IPS DF 6.9 (cell line): ENCODE data around the gene SLC25A27.

Source experiments
- DNase-seq: peaks from one replicate; pipeline ENCODE4 v3.0.0-alpha.2; 2013; ENCODE audit warnings: low read depth, low spot score
- H3K27ac ChIP-seq: one replicate; pipeline ENCODE4 v1.5.1; 2013; ENCODE audit warnings: low read length, control low read depth
- H3K27me3 ChIP-seq: 2 replicates; pipeline ENCODE4 v1.6.1; 2013; ENCODE audit warnings: mild to moderate bottlenecking, low read length; ENCODE audit not compliant: control insufficient read depth, insufficient read depth
- H3K36me3 ChIP-seq: 2 replicates; pipeline ENCODE4 v1.6.1; 2013; ENCODE audit warnings: low read length; ENCODE audit not compliant: control insufficient read depth, insufficient read depth
- H3K4me1 ChIP-seq: 2 replicates; pipeline ENCODE4 v1.6.1; 2013; ENCODE audit warnings: low read length; ENCODE audit not compliant: control insufficient read depth, insufficient read depth
- H3K4me3 ChIP-seq: 2 replicates; pipeline ENCODE4 v1.5.1; 2013; ENCODE audit warnings: mild to moderate bottlenecking, low read length
- H3K9me3 ChIP-seq: 2 replicates; pipeline ENCODE4 v1.6.1; 2013; ENCODE audit warnings: low read length, inconsistent platforms; ENCODE audit not compliant: control insufficient read depth, insufficient read depth
- WGBS: extraction: QIAGEN DNeasy Blood & Tissue Kit; methylation state at CpG from one replicate; pipeline ENCODE4 v1.1.7; 2013; ENCODE audit warnings: mixed read lengths, missing lambda C conversion rate; ENCODE audit not compliant: insufficient read length, insufficient coverage; 5-methylcytosine and 5-hydroxymethylcytosine counted together

SLC25A27 gene

DNA sequence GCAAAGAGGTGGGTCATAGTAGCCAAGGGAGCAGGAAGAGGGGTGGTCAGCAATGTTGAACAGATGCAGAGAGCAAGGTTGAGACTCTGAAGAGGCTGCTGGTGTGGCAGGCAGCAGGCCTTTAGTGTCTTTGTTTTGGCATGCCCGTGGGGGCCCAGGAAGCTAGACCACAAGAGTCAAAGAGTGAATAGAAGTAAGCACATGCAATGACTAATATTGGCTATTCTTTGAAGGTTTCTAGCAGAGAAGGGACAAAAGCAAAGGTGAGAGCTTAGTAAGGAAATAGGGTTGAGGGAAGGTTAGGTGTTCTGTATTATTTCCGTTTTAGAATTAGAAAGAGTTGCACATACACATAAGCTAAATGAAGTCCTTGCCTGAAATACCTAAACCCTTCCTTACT, 53.7 kb downstream of the SLC25A27 start:
- WGBS = no CpG with 5 or more reads among the region's 2 CpGs
- Histone ChIP-seq H3K36me3 (no peaks in the 10 kb centered on the region), H3K27ac (no peak overlapping the region), H3K27me3 (no peaks in the 10 kb centered on the region), H3K4me1 (no peaks in the 10 kb centered on the region), H3K9me3 (no peaks in the 10 kb centered on the region), H3K4me3 (no peak overlapping the region)
- DNase-seq = no peak

DNA sequence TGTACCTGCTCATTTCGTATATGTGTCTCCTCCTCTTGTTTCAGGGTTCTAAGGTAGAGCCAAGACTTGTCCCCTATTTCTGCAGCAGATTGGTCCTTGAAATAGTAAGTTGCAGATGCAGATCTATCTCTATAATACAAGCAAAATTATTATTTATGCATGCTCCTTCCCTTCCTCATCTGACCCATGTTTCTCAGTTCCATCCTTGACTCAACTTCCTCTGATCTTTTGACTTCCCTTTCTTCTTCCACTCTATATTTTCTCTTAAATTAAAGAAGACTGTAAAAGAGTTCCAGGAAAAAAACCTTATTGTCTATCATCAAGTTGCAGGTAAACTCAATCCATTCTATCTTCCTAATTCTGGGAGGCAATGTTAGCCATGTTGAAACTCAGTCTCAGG, 58.7 kb downstream of the SLC25A27 start:
- Histone ChIP-seq H3K4me3 (no peak overlapping the region), H3K9me3 (no peaks in the 10 kb centered on the region), H3K27ac (no peak overlapping the region), H3K36me3 (no peaks in the 10 kb centered on the region), H3K4me1 (no peaks in the 10 kb centered on the region), H3K27me3 (no peaks in the 10 kb centered on the region)
- no peak for DNase-seq
- WGBS = no CpG with 5 or more reads among the region's 1 CpG

GRCh38 chr6:46715141-46715540, 62.4 kb downstream of the SLC25A27 start:
- no peaks in the 10 kb centered on the region for H3K9me3 ChIP-seq
- no peak for DNase-seq
- no peak overlapping the region for H3K27ac ChIP-seq
- H3K27me3 ChIP-seq = no peaks in the 10 kb centered on the region
- no peaks in the 10 kb centered on the region for H3K36me3 ChIP-seq
- peaks cover 2% of the 10 kb centered on the region; the same call in 1 of the 2 replicates for H3K4me1 ChIP-seq
- H3K4me3 ChIP-seq = no peak overlapping the region

GRCh38 chr6:46719099-46719498, 66.3 kb downstream of the SLC25A27 start:
- DNase-seq = no peak
- no CpG with 5 or more reads among the region's 1 CpG for WGBS

DNA sequence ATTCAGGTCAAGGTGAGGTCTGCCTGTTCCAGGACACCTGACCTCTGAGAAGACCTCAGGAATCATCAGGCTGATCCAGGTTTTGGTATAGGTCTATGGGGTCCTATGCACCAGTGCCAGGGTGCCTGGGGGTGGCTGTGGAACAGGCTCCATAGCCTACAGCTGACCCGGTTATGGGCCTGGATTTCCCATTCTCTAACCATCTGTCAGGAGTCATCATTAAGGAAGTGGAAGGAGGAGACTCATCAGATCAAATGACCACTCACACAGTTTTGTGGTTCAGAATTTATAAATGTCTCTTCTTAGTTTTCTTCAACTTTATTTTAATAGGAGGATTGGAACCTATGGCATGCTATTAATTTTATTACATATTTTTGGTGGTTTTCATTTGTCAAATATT, 67.6 kb downstream of the SLC25A27 start:
- Histone ChIP-seq H3K9me3 (no peaks in the 10 kb centered on the region), H3K4me1 (peaks cover 2% of the 10 kb centered on the region; the same call in 1 of the 2 replicates), H3K36me3 (no peaks in the 10 kb centered on the region), H3K4me3 (no peak overlapping the region), H3K27me3 (no peaks in the 10 kb centered on the region), H3K27ac (no peak overlapping the region)
- no CpG with 5 or more reads among the region's 1 CpG for WGBS
- DNase-seq = no peak

More at GRCh38 chr6:46719099-46719498, 66.3 kb downstream of the SLC25A27 start:
- Histone ChIP-seq H3K36me3 (no peaks in the 10 kb centered on the region), H3K27me3 (no peaks in the 10 kb centered on the region), H3K4me1 (peaks cover 2% of the 10 kb centered on the region; the same call in 1 of the 2 replicates), H3K27ac (no peak overlapping the region), H3K4me3 (no peak overlapping the region), H3K9me3 (no peaks in the 10 kb centered on the region)
